ENCODE results near the gene COL20A1. TPM values are rescaled to one million over a fixed set of nuclear protein-coding genes. Genes with fewer than 3 reads are reported as not detected.
A peak's percentile ranks its signal among the peaks of the same experiment; 100 is the strongest.

COL20A1 gene
- total and polyA plus RNA-seq, 12 donors, result 0.26 to 0.30 TPM; not detected in 10

DNA sequence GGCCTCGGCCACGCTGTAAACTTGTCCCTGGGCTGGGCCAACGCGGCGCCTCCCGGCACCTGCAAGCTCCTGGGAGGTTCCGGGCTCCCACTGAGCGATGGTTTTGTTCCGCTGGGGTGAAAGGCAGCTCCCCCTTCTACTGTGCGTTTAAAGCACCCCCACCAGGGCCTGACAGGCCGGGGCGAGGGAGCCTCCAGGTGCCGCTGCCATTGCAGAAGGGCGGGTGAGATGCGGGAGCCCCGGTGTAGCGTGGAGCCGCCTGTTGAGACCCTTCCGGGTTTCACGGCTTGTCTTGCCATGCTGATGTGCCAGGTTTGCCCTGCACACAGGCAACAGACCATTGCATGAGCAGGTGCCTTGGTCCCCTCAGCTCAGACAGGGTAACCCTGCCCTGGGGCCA, 2.9 kb downstream of the COL20A1 start:
- intact Hi-C loops (cut with DNase I), result no loop called here
- Histone ChIP-seq H3K36me3 (no peaks in the 10 kb centered on the region), H3K4me3 (no peak overlapping the region), H3K27me3 (peaks cover 8 to 79% (median 66%) of the 10 kb centered on the region in 7 donors), H3K27ac (no peak overlapping the region), H3K9me3 (peaks cover 0 to 6% (median 2%) of the 10 kb centered on the region in 11 donors), H3K4me1 (peaks cover 0 to 7% (median 0%) of the 10 kb centered on the region in 9 donors)
- DNase-seq, result no peak
- WGBS, 2 donors, result 15 to 25% methylated on average over 20 of the region's 20 CpGs
- TF ChIP-seq, protein P1, sequence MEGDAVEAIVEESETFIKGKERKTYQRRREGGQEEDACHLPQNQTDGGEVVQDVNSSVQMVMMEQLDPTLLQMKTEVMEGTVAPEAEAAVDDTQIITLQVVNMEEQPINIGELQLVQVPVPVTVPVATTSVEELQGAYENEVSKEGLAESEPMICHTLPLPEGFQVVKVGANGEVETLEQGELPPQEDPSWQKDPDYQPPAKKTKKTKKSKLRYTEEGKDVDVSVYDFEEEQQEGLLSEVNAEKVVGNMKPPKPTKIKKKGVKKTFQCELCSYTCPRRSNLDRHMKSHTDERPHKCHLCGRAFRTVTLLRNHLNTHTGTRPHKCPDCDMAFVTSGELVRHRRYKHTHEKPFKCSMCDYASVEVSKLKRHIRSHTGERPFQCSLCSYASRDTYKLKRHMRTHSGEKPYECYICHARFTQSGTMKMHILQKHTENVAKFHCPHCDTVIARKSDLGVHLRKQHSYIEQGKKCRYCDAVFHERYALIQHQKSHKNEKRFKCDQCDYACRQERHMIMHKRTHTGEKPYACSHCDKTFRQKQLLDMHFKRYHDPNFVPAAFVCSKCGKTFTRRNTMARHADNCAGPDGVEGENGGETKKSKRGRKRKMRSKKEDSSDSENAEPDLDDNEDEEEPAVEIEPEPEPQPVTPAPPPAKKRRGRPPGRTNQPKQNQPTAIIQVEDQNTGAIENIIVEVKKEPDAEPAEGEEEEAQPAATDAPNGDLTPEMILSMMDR (IDR thresholded peaks at IDR 0.05), result no peak
- no peak for ATAC-seq

DNA sequence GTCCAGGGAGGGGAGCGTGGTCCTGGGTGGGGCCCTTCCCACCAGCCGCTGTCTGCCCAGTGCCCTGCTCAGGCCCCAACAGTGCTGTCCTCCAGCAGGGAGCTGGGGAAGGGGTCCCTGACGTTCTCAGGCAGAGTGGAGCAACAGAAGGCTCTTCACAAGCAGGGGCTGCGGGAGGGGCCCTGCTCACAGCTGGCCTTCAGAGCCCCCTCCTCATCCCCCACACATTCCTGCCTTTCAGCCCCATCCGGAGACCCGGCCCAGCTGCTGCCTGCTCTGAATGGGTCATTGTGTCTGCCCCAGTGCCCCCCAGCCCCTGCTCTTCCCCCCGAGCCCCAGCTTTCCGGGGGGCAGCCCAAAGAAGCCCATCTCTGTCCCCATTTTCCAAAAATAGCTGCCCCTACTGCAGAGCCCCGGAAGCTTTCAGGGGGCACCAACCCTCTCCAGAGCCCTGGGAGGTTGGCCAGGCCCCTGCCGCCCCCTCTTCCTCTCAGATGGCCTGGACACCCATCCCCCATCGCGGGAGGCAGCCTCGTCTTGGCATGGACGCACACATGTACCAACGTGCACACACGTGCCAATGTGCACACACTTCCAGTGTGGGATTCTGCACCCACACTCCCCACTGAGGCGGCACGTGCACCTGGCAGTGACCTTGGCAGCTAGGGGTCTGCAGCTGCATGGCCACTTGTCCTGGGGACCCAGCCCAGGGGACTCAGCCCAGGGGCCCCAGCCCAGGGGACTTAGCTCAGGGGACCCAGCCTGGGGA, 3.7 kb downstream of the COL20A1 start:
- Histone ChIP-seq H3K27me3 (peaks cover 8 to 82% (median 71%) of the 10 kb centered on the region in 7 donors), H3K36me3 (no peaks in the 10 kb centered on the region), H3K4me1 (no peaks in the 10 kb centered on the region), H3K9me3 (peaks cover 0 to 15% (median 7%) of the 10 kb centered on the region in 11 donors), H3K27ac (no peak overlapping the region), H3K4me3 (no peak overlapping the region)
- DNase-seq (no peak), ATAC-seq (peak in 1 of 8 donors; percentile 27)
- TF ChIP-seq, protein P1 (IDR thresholded peaks at IDR 0.05), result no peak
- intact Hi-C loops (cut with DNase I), result no loop called here
- 38 to 40% methylated on average over 18 of the region's 18 CpGs for WGBS, 2 donors

DNA sequence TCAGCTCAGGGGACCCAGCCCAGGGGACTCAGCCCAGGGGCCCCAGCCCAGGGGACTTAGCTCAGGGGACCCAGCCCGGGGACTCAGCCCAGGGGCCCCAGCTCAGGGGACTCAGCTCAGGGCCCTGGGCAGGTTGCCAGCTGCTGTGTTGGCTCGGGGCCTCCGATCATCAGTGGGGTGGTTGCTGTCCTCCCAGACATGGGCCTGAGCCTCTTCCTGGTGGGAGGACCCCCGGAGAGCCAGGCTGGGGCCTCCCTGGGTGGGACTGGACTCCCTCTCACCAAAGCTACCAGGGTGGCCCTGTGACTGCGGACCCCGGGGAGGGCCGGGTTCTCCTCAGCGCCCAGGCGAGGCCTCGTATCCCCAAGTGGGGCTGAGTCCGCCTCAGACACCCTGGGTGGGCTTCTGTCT, 4.4 kb downstream of the COL20A1 start:
- H3K36me3 ChIP-seq, result no peaks in the 10 kb centered on the region
- ATAC-seq, result no peak
- H3K4me3 ChIP-seq, result no peak overlapping the region
- no peak overlapping the region for H3K27ac ChIP-seq
- intact Hi-C loops (cut with DNase I), result no loop called here
- 50 to 75% methylated on average over 11 of the region's 11 CpGs for WGBS, 2 donors
- TF ChIP-seq, protein P1 (IDR thresholded peaks at IDR 0.05), result no peak
- H3K27me3 ChIP-seq, result peaks cover 8 to 84% (median 71%) of the 10 kb centered on the region in 7 donors
- H3K4me1 ChIP-seq, result no peaks in the 10 kb centered on the region
- H3K9me3 ChIP-seq, result peaks cover 0 to 20% (median 7%) of the 10 kb centered on the region in 11 donors
- no peak for DNase-seq

DNA sequence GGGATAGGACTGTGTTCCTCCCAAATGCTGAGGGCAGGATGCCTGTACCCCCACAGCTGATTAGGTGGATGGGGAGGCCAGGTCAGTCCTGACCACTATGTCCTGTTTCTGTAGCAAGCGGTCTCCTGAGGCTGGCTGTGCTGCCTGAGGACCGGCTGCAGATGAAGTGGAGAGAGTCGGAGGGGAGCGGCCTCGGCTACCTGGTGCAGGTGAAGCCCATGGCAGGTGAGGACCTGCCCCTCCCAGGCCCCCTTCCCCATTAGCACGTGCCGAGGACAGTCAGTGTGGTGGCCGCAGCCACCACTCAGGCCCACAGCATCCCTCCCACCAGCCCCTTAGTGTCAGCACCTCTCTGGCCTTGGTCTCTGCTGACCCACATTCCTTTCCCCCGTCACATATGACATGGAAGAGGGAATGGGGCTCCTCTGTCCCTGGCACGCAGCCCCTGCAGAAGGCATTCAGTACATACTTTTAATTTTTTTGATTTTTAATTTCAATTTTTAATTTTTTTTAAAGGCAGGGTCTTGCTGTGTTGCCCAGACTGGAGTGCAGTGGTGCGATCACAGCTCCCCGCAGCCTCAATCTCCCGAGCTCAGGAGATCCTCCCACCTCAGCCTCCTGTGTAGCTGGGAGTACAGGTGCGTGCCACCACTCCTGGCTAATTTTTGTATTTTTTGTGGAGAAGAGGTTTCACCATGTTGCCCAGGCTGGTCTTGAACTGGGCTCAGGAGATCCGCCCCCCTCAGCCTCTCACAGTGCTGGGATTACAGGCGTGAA, 5.0 kb downstream of the COL20A1 start:
- intact Hi-C loops (cut with DNase I), result no loop called here
- DNase-seq (no peak), ATAC-seq (no peak)
- WGBS, 2 donors, result 79% methylated on average over 16 of the region's 16 CpGs
- Histone ChIP-seq H3K36me3 (no peaks in the 10 kb centered on the region), H3K4me1 (no peaks in the 10 kb centered on the region), H3K27me3 (peaks cover 8 to 77% (median 71%) of the 10 kb centered on the region in 7 donors), H3K9me3 (peaks cover 0 to 25% (median 7%) of the 10 kb centered on the region in 11 donors), H3K27ac (no peak overlapping the region), H3K4me3 (no peak overlapping the region)
- TF ChIP-seq, protein P1 (IDR thresholded peaks at IDR 0.05), result no peak

All from heart right ventricle (tissue), 16 donors.